ENCODE data around the gene DACH2.

DACH2 gene

DNA sequence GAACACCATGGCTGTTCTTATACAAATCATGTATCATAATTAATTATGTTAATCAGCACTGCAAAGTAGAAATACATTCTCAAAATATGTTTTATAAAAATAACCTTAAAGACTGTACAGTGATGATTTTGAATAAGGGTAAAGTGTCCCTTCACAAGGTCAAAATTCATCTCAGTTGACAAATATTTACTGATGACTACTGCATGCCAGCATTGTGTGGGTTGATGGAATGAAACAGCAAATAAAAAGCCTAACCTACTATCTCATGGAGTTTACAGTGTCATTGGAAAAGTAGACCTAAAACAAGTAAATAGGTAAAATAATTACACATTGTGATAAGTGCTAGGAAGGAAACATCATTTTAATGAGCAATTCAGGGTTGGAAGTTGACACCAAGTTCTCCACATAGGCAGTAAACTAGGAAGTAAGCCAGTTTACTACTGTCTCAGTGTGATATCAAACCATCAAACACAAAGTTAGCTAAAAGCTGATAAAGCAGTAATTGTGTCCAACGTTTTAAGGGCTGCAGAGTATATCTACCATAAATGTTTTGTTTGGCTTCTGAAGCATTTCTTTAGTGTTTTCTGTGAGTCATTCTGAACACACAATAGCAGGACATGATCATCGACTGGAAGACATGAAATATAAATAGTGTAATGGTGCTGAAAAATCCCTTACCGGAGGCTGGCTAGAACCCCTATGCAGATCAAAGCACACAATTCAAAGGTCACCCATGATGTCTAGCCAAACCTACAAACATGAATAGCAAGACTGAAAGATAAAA, 221.8 kb downstream of the DACH2 start:
- no peak overlapping the region for H3K4me3 ChIP-seq (ENCODE audit: low read depth, low read length)
- no peak for DNase-seq (ENCODE audit: low read depth)
- TF ChIP-seq CTCF (IDR thresholded peaks at IDR 0.05; ENCODE audit: low read depth, low read length, missing control alignments) = no peak

DNA sequence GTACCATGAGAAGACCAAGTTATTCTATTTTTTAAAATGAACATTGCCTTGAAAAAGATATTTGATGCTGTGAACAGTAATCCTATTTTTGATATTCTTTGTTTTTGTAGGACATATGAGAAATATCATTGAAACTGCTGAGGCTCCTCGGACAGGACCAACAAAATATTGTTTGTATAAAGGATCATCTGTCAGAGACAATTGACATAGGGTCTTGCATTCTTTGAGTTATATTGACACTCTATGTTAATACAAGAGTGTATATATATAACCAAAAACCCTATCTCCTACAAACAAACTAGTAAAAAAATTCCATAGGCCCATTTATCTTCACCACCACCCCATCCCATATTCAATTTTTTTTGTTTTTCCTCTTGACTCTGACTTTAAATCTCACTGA, 222.7 kb downstream of the DACH2 start:
- DNase-seq (ENCODE audit: low read depth) = no peak
- H3K4me3 ChIP-seq (ENCODE audit: low read depth, low read length) = no peak overlapping the region
- TF ChIP-seq CTCF (IDR thresholded peaks at IDR 0.05; ENCODE audit: low read depth, low read length, missing control alignments) = no peak

GRCh38 chrX:86379209-86379608, 231.0 kb downstream of the DACH2 start:
- no peak for TF ChIP-seq CTCF (IDR thresholded peaks at IDR 0.05; ENCODE audit: low read depth, low read length, missing control alignments)
- no peak for DNase-seq (ENCODE audit: low read depth)
- H3K4me3 ChIP-seq (ENCODE audit: low read depth, low read length) = no peak overlapping the region

DNA sequence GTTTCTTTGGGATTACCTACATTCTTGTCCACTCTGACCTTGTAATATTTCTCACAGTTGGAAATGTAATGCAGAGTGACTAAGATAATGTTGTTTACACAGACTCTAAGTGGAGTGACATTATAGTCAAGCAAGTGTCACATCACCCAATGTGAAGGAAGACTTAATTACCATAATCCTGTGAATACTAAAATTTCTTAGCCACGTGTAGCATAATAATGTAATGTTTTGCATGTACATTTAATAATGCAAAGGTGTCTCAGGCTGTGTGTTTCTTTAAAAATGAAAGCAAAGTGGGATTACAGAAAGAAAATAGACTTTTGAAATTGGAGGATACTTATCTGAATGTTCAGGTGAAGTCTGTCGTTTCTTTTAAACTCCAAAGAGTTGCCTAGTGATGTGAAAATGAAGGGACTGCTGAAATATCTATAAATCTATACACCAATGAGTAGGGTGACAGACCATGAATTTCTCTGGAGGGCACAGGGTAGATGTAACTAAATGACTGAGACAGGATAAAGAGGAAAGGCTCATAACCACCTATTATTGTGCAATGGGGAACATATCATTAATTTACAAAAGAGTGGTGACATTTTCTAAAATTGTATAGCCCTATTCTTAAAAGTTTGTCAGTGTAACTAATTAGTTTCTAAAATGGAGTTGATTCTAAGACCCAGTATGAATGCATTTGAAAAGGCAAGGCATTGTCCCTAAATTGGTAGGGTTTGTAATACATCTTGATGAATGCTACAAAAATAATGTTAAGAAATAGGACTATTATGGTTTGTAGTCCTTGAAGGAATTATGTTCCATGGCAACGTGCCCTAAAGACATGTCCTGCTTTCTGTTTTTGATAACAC, 235.7 kb downstream of the DACH2 start:
- no peak for TF ChIP-seq CTCF (IDR thresholded peaks at IDR 0.05; ENCODE audit: low read depth, low read length, missing control alignments)
- no peak overlapping the region for H3K4me3 ChIP-seq (ENCODE audit: low read depth, low read length)
- no peak for DNase-seq (ENCODE audit: low read depth)

DNA sequence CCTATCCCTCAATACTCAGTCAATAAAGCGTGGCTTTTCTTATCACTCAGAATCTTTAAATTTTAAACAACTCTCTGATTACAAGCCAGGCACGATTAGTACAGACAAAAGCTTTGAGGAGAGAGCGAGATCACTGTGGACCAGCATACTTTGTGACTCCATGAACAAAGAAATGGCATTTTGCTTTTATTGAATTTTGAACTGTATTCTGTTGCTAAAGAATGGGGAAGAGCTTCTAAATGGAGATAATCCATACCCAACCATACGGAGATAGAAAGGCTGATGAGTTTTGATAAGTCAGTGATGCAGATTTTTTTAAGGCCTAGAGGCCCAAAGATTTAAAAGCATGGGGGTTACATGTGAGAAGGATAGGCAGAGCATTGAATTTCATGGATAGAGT, 259.1 kb downstream of the DACH2 start:
- H3K4me3 ChIP-seq (ENCODE audit: low read depth, low read length) = no peak overlapping the region
- TF ChIP-seq CTCF (IDR thresholded peaks at IDR 0.05; ENCODE audit: low read depth, low read length, missing control alignments) = no peak
- no peak for DNase-seq (ENCODE audit: low read depth)

DNA sequence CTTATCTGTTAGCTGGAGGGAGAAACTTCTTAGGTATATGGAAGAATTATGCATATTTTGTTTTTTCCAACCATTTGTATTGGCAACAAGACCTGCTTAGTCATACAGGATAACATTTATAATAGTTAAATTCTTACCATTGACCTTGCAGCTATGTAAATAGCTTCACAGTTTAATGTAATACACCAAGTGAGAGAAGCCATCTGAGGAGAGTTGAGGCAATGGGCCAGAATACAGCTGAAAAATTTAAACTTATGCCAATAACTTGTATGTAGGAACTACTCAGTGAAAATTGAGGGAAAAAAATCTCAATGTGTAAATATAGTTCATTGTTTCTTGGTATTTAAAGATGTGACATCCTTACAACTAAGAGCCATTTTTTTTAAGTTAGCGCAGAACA, 273.5 kb downstream of the DACH2 start:
- no peak overlapping the region for H3K4me3 ChIP-seq (ENCODE audit: low read depth, low read length)
- no peak for TF ChIP-seq CTCF (IDR thresholded peaks at IDR 0.05; ENCODE audit: low read depth, low read length, missing control alignments)
- no peak for DNase-seq (ENCODE audit: low read depth)

Measured in GM12864 (cell line).